Omental fat pad (tissue), 4 donors: Measurements from ENCODE around the gene RANBP17. TPM values are rescaled to one million over a fixed set of nuclear protein-coding genes. Genes with fewer than 3 reads are reported as not detected.
"Not testable (repeated sequence)": the region's sequence is repeated elsewhere in the genome, so short reads cannot be mapped to it uniquely, and the experiment has no call there.

ENCODE experiments used
- ATAC-seq: fragments of 150-250 bp; one replicate; pipeline ENCODE4 v1.9.1; 2016; ENCODE audit warnings: mild to moderate bottlenecking, moderate library complexity; ENCODE audit not compliant: low FRiP score
- DNase-seq: peaks from one replicate; pipeline ENCODE4 v3.0.0-alpha.2; 2019; ENCODE audit warnings: low spot score
- total RNA-seq, 4 donors: library from RNA; depleted of rRNA; stranded (reverse); fragments of >200 nt; gene quantifications; one replicate each; pipeline ENCODE4 v1.1.0, GENCODE V29; 2016
- TF ChIP-seq, protein P1 (sequence below), 3 donors: fragments of 450-650 bp; IDR thresholded peaks; one replicate each; pipeline ENCODE4 v1.5.1; 2016 to 2017; ENCODE audit warnings: antibody characterized with exemption in 3 of 3, mild to moderate bottlenecking in 3 of 3, moderate library complexity in 2 of 3

RANBP17 gene
- total RNA-seq, 4 donors from 2014 or later, result 0.93 to 10.7 (median 3.8) TPM

DNA sequence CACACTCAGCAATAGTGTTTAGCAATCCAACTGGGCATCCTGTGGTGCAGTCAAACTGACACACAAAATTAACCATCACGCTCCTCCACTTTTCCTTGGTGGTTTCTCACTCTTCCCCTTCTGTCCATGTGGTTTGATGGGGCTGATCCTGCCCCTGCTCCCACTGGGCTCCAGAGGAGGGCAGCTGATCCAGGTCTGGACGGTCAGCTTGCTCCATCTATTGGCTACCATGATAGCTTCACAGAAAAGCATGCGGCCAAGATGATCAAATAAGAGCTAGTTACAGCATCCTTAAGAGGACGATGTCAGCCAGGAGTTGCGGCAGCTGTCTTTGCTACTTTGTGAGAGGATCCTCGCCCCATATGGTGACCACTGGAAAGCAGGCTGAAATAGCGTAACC, 29.6 kb upstream of the RANBP17 start:
- ATAC-seq (no peak), DNase-seq (no peak)
- TF ChIP-seq, protein P1, sequence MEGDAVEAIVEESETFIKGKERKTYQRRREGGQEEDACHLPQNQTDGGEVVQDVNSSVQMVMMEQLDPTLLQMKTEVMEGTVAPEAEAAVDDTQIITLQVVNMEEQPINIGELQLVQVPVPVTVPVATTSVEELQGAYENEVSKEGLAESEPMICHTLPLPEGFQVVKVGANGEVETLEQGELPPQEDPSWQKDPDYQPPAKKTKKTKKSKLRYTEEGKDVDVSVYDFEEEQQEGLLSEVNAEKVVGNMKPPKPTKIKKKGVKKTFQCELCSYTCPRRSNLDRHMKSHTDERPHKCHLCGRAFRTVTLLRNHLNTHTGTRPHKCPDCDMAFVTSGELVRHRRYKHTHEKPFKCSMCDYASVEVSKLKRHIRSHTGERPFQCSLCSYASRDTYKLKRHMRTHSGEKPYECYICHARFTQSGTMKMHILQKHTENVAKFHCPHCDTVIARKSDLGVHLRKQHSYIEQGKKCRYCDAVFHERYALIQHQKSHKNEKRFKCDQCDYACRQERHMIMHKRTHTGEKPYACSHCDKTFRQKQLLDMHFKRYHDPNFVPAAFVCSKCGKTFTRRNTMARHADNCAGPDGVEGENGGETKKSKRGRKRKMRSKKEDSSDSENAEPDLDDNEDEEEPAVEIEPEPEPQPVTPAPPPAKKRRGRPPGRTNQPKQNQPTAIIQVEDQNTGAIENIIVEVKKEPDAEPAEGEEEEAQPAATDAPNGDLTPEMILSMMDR (IDR thresholded peaks at IDR 0.05), result no peak

DNA sequence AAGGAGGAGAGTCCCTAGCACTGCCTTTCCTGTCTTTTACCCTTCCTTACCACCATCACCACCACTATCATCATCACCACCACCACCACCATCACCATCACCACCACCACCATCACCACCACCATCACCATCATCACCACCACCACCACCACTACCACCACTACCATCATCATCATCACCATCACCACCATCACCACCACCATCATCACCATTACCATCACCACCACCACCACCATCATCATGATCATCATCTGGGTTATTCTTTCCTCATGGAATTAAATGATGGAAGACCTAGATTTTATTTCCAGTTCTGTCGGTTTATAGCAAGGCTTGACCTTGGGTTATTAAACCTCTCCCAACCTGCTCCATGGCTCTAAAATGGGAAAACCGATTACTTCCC, 27.8 kb upstream of the RANBP17 start:
- not testable (repeated sequence) for DNase-seq

DNA sequence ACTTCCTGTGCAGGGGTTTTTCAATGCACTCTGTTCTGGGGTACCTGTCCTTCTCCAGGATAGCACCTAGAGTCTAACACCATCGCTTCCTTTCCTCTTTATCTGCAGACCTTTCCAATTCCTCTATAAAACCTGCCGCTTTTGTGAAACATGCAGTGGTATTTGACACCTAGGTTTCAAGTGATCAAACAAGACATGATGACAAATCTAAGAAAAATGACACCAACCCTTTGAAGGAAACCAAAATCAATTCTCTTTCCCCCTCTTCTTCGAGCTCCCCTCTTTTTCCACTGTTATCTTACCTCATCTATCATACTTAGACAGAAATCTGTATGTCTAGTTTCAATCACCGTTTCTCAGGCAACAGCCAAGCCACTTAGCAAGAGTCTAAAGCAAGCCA, 25.6 kb upstream of the RANBP17 start:
- no peak for ATAC-seq

More for the DNA sequence above, 27.8 kb upstream of the RANBP17 start:
- ATAC-seq, result not testable (repeated sequence)

DNA sequence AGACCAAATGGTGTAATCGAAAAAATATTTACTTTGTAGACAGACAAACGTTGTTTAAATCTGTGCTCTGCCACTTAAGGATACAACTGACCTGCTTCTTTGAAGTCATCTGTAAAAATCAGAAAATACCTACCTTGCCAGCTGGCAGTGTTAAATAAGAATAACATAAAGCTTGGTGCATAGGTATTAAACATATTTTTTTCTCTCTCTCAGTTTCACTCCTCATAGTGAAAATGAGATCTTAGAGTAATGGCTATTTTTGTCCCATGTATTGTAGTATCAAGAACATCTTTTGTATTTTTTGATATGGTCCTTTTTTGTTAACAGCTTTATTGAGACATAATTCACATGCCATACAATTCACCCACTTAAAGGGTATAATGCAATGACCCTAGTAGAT, 17.9 kb upstream of the RANBP17 start:
- no peak for ATAC-seq
- TF ChIP-seq, protein P1 (IDR thresholded peaks at IDR 0.05), result no peak
- DNase-seq, result no peak

More for the DNA sequence above, 25.6 kb upstream of the RANBP17 start:
- TF ChIP-seq, protein P1 (IDR thresholded peaks at IDR 0.05), result no peak
- DNase-seq, result no peak

DNA sequence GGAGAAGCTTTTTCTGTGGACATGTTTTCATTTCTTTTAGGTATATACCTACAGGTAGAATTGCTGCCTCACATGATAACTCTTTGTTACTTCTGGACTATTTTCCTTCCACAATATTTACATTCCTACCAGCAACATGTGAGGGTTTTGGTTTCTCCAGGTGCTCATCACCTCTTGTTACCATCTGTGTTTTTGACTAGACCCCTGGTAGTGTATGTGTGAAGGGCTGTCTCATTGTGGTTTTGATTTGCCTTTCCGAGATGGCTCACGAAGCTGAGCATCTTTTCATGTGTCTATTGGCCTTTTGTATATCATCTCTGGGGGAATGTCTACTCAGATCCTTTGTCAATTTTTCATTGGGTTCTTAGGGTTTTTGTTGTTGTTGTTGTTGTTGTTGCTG, 17.2 kb upstream of the RANBP17 start:
- TF ChIP-seq, protein P1 (IDR thresholded peaks at IDR 0.05), result no peak
- ATAC-seq, result no peak
- no peak for DNase-seq

DNA sequence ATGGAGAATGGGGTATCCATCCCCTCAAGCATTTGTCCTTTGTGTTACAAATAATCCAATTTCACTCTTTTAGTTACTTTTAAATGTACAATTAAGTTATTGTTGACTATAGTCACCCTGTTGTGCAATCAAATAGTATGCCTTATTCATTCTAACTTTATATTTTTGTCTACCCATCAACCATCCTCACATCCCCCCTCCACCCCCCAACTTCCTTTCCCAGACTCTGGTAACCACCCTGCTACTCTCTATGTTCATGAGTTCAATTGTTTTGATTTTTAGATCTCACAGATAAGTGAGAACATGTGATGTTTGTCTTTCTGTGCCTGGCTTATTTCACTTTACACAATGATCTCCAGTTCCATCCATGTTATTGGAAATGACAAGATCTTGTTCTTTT, 15.4 kb upstream of the RANBP17 start:
- DNase-seq (no peak), ATAC-seq (no peak)
- TF ChIP-seq, protein P1 (IDR thresholded peaks at IDR 0.05), result no peak

DNA sequence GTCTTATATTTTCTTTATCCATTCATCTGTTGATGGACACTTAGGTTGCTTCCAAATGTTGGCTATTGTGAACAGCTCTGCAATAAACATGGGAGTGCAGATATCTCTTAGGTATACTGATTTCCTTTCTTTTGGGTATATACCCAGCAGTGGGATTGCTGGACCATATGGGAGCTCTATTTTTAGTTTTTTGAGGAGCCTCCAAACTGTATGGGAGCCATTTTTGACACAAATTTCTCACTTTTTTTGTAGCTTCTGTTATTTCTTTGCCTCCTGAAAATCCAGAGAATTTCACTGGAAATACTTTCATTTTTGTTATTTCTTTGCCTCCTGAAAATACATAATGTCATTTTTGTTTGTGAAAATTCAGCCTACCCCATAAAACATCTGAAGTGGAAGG, 15.0 kb upstream of the RANBP17 start:
- DNase-seq, result no peak

More for the DNA sequence above, 15.0 kb upstream of the RANBP17 start:
- TF ChIP-seq, protein P1 (IDR thresholded peaks at IDR 0.05), result no peak
- no peak for ATAC-seq
